Kidney capillary endothelial cell (primary cell): Measurements from ENCODE around the gene TNNI2.

Experiments
- DNase-seq: peaks from one replicate; pipeline ENCODE4 v3.0.0-alpha.2; 2018; ENCODE audit warnings: low spot score

TNNI2 gene

DNA sequence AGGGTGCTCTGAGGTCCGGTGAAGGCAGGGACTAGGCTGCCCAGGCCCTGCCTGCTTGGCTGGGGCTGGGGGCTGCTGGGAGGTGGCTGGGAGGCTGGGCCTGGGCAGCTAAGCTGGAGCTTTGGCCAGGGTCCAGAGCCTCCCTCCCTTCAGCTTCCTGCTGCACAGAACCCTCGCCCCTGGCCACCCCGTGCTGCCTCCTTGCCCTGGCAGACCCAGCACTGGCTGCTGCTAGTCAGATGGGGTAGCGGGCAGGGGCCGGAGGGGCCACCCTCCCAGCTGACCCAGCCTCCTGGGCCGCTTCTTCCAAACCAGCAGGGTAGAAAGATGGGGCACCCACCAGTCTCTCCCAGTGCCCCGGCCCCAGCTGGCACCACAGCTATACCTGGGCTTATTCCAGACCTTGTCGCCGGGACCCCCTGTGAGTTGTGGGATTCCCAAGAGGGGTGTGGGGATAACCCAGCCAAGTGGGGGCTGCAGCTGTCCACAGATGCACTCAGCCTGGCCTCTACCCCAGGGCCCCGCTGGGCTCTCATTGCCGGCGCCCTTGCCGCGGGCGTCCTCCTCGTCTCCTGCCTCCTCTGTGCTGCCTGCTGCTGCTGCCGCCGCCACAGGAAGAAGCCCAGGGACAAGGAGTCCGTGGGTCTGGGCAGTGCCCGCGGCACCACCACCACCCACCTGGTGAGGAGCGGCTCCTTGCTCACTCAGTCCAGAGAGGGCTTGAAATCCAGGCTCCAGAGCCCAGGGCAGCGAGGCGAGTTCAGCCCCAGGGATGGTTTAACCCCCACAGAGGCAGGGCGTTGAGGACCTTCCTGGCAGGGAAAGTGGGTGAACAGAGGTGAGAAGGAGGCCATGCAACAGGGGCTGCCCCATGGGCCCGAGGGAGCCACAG lies 3.8 kb upstream of the TNNI2 start, which contains the start of gene SYT8:
Gene SYT8 (plus strand): TSS at position 212 of the 892 bp plus-strand sequence. CDS start 116 bp downstream, at position 328.
- no peak for DNase-seq

DNA sequence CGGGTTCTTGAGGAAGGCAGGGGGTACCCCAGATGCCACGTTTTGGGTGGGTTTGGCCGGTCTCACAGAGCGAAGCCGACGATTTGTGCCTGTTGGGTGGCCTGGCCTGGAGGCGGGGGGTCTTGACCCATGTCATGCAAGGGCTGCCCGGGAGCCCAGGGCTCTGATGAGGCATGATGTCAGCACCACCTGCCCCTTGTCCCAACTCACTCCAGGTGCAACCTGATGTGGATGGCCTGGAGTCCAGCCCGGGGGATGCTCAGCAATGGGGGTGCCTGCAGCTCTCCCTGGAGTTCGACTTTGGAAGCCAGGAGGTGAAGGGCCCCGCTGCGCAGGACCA lies 3.1 kb upstream of the TNNI2 start:
- no peak for DNase-seq

DNA sequence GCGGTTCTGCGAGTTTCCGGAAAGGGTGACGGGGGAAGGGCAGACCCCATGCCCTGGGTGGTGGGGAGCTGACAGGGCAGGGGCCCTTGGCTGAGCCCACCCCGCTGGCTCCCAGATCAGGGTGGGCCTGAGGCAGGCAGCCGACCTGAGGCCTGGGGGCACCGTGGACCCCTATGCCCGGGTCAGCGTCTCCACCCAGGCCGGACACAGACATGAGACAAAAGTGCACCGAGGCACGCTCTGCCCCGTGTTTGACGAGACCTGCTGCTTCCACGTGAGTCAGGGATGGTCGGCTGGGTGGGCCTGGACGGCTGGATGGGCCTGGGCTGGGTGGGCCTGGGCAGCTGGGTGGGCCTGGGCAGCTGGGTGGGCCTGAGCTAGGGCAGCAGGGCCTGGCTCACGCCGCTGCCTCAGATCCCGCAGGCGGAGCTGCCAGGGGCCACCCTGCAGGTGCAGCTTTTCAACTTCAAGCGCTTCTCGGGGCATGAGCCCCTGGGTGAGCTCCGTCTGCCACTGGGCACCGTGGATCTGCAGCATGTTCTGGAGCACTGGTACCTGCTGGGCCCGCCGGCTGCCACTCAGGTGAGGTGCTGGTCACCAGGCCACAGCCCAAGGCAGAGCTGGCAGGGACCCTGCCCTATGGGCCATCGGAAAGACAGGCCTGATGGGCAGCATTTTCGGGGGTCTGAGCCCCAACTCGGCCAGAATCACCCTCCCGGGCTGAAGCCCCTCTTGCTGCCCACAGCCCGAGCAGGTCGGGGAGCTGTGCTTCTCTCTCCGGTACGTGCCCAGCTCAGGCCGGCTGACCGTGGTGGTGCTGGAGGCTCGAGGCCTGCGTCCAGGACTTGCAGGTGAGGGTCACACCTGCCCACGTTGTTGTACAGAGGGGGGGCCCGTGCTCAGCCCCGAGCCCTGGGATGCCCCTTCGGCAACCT lies 2.5 kb upstream of the TNNI2 start:
- no peak for DNase-seq

DNA sequence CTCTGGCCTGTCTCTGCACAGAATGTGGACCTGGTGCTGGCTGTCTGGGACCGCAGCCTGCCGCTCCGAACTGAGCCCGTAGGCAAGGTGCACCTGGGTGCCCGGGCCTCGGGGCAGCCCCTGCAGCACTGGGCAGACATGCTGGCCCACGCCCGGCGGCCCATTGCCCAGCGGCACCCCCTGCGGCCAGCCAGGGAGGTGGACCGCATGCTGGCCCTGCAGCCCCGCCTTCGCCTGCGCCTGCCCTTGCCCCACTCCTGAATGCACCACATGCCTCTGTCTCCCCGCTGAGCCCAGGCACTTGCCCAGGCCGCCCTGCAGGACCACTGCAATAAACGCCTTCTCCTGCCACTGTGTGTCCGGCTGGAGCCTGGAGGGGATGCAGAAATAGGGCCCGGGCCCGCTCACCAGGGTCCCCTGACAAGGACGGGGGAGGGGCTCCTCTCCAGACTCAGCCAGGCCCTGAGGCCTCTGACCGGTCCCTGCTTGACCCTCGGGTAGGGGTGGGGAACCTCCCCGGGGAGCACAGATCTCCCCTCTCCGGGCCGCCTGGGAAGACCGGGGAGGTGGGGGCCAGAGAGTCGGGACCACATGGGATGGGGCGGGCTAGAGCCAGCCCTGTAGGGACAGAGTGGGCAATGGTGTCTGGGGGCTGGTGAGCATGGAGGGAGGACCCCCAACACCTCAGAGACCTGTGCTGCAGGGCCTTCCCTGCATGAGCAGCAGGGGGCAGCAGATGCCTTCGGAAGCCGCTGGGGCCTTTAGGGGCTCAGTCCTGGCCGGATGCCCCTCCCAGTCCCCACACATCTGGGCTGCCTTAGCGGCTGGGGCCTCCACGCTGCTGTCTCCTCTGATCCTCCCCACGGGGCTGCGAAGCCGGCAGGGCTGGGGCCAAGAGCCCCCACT lies 1.4 kb upstream of the TNNI2 start:
- DNase-seq: peak; percentile 20

DNA sequence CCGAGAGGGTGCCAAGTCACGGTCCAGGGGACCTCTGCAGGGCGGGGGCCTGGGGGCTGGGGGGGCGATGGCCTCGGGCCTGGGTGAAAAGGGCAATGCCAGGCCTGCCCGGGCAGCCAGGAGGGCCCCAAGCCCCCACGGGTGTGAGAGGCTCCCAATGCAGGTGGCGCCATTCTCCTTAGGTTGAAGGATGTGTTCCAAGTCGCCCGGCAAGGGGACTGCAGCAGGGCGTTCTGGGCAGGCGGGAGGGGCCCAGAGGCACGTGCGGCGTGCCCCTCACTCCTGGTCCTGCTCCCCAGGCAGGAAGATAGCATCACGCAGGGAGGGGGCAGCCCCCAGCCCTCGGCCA lies 730 bp upstream of the TNNI2 start:
- DNase-seq: no peak

DNA sequence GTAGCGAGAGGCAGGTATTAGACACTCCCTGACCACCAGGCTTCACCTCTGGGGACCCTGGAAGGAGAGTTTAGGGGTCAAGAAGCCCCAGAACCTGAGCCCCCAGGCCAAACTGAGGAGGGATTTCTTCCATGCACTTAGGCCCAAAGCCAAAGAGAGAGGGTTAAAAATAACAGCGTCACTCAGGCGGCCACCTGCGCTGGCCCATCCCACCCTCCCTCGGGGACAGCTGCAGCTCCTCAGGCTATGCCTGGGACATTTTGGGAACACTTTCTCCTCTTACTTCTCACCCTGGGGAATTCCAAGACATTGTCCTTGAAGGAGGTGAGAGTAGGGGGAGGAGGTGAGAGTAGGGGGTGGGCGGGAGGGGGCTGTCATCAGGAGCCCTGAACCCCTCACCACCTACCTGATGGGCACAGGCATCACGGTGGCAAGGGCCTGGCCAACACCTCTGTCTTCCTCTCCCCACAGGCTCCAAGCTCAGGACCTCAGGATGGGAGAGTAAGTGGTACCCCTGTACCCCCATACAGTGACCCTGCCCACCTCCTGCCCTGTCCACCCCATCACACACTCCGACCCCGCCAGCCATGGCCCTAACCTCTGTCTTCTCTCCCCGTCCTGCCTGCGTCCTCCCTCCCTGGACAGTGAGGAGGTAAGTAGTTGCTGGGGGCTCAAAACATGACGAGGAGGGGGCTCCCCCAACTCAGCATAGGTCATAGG lies 583 bp downstream of the TNNI2 start:
- DNase-seq: no peak

DNA sequence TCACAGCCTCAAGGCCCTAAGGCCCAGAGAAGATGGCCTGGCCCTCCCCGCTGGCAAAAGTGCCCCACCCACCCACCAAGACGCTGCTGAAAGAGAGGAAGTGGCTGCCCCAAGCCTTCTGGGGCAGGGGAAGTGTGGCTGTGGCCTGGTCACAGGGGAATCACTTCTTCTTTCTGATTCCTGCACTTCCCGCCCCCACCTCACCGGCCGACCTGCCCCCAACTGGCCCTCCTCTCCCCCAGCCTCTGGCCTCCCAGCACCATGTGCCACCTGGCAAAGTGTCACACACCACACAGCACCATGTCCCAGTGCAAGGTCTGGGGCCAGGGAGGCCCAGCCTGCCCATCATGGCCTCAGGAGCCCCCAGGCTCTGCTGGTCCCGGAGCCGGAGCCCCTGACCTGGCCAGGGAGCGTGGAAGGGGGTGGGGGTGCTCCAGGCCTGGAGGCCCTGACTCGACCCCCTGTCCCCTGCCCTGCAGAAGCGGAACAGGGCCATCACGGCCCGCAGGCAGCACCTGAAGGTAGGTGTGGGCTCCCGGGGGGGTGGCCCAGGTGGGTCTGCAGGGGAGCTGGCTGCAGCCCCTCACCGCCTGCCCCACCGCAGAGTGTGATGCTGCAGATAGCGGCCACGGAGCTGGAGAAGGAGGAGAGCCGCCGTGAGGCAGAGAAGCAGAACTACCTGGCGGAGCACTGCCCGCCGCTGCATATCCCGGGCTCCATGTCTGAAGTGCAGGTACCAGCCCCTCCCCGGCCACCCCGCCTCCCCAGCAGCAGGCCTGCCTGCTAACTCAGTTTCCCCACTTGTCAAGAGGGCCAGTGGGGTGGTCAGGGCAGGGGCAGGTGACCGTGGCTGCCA lies 1.4 kb downstream of the TNNI2 start:
- no peak for DNase-seq

DNA sequence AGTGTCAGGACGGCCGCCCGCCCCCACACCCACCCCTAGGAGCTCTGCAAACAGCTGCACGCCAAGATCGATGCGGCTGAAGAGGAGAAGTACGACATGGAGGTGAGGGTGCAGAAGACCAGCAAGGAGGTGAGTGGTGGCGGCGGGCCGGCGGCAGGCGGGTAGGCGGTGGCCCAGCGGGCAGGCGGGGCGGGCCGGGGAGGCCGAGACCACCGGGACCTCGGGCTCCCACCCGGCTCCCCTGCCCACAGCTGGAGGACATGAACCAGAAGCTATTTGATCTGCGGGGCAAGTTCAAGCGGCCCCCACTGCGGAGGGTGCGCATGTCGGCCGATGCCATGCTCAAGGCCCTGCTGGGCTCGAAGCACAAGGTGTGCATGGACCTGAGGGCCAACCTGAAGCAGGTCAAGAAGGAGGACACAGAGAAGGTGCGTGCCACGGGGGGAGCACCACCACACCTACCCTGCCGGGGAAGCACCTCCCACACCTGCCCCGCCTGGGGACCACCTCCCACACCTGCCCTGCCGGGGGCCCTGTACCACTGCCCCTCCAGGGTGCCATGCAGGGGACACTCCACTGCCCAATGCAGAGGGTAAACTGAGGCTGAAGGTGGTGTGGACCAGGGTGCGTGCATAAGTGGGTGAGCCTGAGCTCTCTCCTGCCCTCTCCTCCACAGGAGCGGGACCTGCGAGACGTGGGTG lies 2.1 kb downstream of the TNNI2 start:
- no peak for DNase-seq

DNA sequence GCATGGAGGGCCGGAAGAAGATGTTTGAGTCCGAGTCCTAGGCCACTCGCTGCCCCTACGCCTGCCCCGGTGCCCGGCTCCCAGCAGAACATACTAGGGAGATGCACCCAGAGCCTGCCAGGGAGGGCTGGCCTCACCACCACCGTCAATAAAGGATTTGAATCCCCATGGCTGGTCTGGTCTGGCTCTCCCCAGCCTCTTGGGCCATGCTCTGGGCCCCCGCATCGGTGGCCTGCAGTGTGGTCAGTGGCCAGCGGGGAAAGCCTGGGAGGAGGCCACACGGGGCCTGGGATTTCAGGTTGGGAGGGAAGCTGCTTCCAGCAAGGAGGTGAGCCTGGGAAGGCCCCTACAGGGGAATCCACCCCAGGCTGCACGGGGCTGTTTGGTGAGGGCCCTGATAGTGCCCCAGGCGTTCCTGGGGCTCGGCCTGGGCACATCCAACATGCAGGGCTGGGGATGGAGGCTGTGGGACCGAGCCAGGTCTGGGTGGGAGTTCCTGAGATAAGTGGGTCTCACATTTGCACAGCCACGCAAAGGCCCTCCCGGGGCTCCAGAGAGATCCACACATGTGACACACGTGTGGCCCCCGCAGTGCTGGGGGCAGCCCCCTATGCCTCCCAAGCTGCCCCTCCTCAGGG lies 2.8 kb downstream of the TNNI2 start:
- DNase-seq: no peak

DNA sequence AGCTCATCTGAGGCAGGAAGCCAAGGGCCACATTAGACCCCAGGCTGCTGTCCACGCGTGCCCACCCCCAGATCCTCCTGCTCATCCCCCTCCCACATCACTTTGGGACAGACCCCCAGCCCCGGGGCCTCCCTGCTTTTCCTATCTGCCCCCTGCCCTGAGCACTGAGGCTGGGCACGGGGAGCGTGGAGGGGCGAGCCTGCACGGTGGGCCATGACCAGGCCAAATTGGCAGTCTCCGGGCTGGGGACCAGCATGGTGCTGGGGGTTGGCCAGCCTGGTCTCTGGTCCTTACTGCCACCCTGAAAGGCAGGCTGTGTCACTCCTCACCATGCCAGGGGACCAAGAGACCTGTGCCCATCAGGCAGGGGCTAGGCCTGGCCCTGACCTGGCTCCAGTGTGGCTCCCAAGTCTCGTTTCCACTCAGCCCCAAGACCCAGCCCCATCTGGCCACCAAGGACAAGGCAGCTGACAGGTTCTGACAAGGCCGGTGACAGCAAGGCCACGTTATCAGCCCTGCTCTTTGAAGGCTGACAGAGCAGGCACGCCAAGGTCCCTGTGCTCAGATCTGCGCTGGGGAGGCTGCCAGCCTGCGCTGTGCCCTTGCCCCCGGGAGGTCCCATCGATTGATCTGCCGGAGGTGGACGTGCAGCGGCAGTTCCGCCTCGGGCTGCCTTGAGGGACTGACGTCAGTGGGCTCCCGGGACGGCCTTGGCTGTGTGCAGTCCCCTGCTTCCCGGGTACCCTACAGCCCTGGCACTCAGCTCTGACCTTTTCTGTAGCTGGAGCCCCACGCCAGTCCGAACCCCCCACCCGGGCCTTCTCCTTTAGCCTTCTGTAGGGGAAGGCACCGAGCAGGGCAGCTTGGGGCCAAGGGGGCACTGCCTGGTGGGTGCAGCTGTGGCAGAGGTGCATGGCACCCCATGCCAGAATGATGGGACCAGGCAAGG lies 3.6 kb downstream of the TNNI2 start:
- DNase-seq: no peak

DNA sequence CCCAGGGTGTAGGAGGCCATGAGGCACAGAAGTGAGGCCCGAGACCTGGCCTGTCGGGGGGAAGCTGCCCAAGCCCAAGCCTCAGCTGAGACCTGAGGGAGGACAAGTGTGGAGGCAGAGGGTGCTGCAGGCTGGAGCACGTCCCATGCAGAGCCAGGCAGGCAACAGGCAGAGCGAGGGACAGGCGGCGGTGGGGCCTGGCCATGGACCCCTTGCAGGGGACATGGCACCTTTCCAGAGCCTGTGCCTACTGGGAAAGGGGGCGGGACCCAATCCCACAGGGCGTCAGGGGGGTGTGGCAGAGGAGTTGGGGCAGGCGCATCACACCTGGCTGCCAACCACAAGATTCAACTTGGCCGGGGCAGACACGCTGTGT lies 4.3 kb downstream of the TNNI2 start:
- DNase-seq: no peak

DNA sequence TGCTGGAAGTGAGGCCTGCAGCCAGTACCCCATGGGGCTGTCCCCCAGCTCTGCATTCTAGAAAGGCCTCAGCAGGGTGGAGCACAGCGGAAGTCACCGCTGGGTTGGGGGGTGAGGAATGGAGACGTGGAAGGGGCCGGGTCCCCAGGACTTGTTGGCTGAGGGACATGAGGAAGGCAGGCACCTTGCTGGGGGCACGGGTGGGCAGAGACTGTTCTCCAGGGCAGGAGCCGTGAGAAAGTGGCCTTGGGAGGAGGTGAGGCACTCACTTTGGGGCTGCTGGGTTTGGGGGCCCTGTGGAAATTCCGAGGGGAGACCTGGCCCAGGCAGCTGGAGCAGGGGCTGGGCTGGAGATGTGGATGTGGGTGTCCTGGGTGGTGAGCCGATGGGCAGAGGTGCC lies 5.0 kb downstream of the TNNI2 start:
- no peak for DNase-seq

DNA sequence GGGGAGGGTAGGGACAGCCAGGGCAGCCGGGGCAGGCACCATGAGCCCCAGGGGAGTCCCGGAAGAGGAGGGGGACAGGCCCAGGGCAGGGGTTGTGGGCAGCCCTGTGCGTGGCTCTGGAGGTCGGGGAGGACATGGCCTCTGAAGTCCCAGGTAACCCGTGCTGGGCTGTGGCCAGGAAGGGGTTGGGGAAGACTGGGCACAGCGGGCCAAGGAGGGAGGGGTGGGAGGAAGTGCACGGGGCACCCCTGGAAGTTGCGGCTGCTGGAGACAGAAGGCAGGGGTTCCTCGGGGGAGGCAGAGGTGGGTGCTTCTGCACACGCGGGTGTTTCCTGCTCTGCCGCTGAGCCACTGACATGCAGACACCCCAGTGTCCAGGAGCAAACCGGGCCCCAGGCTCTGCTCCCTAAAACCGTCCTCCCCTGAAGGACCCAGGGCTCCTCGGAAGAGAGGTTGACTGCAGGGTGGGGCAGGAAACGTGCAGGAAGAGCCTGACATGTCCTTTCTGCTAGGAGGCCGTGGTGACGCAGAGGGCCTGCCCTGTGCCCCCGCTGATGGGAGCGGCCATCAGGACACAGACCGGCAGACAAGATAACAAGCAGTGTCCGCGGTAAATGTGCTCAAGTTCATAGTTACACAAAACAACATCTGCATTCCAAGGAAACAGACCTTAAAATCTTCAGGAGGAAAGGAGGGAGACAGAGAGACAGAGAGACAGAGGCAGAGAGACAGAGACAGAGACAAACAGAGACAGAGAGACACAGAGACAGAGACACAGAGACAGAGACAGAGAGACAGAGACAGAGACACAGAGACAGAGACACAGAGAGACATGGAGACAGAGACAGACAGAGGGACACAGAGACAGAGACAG lies 5.7 kb downstream of the TNNI2 start:
- peak; percentile 16 for DNase-seq

DNA sequence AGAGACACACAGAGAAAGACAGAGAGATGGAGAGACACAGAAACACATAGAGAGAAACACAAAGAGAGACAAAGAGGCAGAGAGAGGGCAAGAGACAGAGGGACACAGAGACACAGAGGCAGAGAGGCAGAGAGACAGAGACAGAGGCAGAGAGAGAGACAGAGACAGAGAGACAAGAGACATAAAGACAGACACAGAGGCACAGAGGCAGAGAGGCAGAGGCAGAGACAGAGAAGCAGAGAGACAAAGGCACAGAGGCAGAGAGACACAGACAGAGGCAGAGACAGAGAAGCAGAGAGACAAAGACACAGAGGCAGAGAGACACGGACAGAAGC lies 6.3 kb downstream of the TNNI2 start:
- DNase-seq: no peak

DNA sequence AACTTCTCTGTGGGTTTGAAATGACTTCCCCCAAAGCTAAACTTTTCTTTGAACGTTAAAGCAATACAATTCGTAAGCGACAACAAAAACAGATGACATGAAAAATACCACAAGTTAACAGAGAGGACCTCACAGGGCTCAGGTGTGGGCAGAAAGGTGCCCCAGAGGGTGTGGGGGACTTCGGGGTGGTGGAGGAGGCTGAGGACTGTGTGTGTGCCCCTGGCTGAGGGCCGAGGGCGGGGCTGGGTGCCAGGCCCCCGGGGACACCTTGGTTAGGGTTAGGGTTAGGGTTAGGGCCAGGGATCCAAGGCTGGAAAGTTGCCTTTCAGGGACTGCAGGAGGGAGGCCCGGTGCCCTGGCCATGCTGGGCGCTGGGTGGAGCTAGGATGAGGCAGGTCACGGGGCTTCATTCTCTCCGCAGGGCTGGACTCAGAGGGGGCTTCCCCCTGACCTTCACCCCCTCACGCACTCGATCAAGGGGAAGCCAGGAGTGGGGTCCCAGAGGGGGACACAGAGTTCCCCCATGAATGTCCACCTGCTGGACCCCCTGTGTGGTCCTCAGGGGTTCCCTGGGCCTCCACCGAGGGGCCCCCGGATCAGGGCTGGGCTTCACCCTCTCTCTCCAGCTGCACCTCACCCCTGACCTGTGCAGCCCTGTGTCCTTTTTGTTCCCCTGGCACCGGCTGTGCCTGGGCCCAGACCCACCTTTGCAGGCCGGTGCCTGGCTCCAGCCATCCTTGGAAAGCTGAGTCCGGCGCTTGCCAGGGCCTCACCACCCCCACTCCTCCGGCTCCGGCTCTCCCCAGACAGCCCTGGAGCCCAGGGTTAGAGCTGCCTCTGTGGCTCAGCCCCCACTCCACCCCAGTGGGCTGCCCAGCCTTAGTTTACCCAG lies 7.0 kb downstream of the TNNI2 start:
- no peak for DNase-seq

DNA sequence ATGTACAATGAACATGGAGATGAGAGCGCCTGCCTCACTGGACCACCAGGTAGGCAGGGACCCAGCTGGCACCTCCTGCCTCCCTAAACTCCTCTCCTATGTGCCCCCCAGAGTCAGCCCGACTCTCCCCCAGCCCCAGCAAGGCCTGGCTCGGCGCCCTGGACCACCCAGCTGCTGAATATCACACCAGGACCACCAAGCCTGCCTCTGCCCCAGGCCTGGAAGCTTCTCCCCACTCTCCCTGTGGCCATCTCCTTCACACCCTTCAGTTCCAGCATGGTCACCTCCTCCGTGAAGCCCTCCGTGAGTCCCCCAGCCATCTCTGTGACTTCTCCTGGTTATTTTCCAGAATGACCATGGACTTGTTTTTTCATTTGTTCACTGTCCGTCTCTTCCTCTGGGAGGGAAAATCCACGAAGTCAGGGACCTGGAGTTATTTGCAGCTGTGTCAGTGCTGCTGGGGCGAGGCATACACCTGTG lies 7.7 kb downstream of the TNNI2 start:
- DNase-seq: no peak
